Ishikawa (cell line): ENCODE results near the gene ZDHHC12.

Source experiments
- CEBPB ChIP-seq: IDR thresholded peaks from 2 replicates; pipeline ENCODE4 v1.6.1; 2012
- CREB1 ChIP-seq: IDR thresholded peaks from 2 replicates; pipeline ENCODE4 v1.6.1; 2012; ENCODE audit warnings: low read depth
- EGR1 ChIP-seq: IDR thresholded peaks from 2 replicates; pipeline ENCODE4 v1.6.1; 2012
- EP300 ChIP-seq: IDR thresholded peaks from 2 replicates; pipeline ENCODE4 v1.6.1; 2012; ENCODE audit warnings: borderline replicate concordance
- FOXM1 ChIP-seq: IDR thresholded peaks from 2 replicates; pipeline ENCODE4 v1.6.1; 2012; ENCODE audit warnings: low read depth, borderline replicate concordance
- NFIC ChIP-seq: IDR thresholded peaks from 2 replicates; pipeline ENCODE4 v1.6.1; 2012
- RAD21 ChIP-seq: IDR thresholded peaks from 2 replicates; pipeline ENCODE4 v1.6.1; 2012; ENCODE audit warnings: low read depth
- TAF1 ChIP-seq: IDR thresholded peaks from 2 replicates; pipeline ENCODE4 v1.6.1; 2012; ENCODE audit warnings: low read depth, mild to moderate bottlenecking
- TCF12 ChIP-seq: IDR thresholded peaks from 2 replicates; pipeline ENCODE4 v1.6.1; 2012; ENCODE audit warnings: low read depth
- TEAD4 ChIP-seq: IDR thresholded peaks from 2 replicates; pipeline ENCODE4 v1.6.1; 2012
- YY1 ChIP-seq: IDR thresholded peaks from 2 replicates; pipeline ENCODE4 v1.6.1; 2012; ENCODE audit warnings: low read depth
- ZBTB7A ChIP-seq: IDR thresholded peaks from 2 replicates; pipeline ENCODE4 v1.6.1; 2012; ENCODE audit warnings: low read depth
- TF ChIP-seq, protein P1 (sequence below): IDR thresholded peaks from 2 replicates; pipeline ENCODE4 v1.6.1; 2012
- TF ChIP-seq, protein P2 (sequence below): IDR thresholded peaks from 2 replicates; pipeline ENCODE4 v1.6.1; 2012
- TF ChIP-seq, protein P3 (sequence below): IDR thresholded peaks from 2 replicates; pipeline ENCODE4 v1.6.1; 2012; ENCODE audit warnings: low read depth, mild to moderate bottlenecking

Gene ZDHHC12

DNA sequence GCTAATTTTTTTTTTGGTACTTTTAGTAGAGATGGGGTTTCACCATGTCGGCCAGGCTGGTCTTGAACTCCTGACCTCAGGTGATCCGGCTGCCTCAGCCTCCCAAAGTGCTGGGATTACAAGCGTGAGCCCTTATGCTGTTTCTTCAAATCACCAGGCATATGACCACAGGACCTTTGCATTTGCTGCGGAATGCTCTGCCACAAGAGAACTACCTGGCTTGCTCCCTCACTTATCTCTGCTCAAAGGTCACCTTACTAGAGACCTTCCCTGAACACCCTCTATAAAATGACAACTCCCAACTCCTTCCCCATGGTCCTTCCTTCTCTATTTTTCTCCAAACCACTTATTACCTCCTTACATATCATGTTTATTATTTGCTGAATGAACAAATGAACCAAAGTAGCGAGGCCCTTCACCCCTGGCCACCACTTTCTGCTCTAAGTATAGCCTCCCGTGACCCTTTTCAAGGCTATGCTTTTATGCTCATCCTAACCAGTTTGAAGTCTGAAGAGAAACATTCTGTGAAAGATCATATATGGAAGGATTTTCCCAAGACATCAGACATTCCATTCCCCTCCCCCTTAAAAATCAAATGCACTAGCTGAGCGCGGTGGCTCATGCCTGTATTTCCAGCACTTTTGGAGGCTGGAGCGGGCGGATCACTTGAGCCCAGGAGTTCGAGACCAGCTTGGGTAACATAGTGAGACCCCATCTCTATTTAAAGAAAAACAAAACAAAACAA lies 46.5 kb upstream of the ZDHHC12 start:
- TF ChIP-seq TEAD4, result no peak
- TF ChIP-seq RAD21, result no peak
- TF ChIP-seq EP300, result no peak

DNA sequence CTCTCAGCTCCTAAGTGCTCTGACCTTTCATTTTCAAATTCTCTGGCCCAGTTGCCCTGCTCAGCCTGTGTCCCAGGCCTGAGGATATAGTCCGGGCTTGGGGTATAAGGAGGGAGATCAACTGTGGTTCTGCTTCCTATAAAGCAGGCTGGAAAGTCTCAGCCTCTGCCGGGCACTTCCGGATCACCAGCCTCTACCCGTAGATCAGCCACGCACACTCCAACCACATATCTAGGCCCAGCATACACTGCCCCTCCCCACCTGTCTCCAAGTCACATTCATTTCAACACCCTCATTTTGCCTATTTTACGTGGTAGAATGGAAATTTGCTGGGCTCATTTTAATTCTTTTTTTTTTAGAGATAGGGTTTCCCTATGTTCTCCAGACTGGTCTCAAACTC lies 44.7 kb upstream of the ZDHHC12 start:
- TF ChIP-seq CEBPB (no peak), FOXM1 (no peak), EGR1 (no peak), EP300 (no peak), NFIC (no peak)
- TF ChIP-seq, protein P1, sequence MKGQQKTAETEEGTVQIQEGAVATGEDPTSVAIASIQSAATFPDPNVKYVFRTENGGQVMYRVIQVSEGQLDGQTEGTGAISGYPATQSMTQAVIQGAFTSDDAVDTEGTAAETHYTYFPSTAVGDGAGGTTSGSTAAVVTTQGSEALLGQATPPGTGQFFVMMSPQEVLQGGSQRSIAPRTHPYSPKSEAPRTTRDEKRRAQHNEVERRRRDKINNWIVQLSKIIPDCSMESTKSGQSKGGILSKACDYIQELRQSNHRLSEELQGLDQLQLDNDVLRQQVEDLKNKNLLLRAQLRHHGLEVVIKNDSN, result no peak

DNA sequence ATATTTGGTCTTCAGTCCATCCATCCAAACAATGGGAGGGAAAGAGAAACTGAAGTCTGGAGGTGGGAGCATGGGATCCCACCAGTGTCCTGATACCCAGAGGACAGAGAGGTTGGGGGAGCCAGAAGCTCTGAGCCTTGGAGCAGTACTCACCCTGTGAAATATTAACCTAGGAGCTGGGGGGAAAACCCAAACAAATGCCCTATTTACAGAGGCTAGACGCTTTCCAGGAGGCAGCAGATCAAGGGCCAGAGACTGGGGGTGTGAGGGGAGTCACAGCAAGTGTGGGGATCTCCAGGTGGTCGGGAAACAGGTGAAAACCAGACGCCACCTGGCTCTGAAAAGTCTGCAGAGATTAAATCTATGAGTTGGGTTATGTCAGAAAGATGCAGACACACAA lies 41.6 kb upstream of the ZDHHC12 start:
- TF ChIP-seq RAD21 (no peak), CEBPB (no peak), TEAD4 (no peak), YY1 (no peak), EP300 (no peak), NFIC (no peak), EGR1 (no peak), TAF1 (no peak), CREB1 (no peak), FOXM1 (no peak), ZBTB7A (no peak)
- TF ChIP-seq, protein P2, sequence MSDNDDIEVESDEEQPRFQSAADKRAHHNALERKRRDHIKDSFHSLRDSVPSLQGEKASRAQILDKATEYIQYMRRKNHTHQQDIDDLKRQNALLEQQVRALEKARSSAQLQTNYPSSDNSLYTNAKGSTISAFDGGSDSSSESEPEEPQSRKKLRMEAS, result no peak
- TF ChIP-seq, protein P3, sequence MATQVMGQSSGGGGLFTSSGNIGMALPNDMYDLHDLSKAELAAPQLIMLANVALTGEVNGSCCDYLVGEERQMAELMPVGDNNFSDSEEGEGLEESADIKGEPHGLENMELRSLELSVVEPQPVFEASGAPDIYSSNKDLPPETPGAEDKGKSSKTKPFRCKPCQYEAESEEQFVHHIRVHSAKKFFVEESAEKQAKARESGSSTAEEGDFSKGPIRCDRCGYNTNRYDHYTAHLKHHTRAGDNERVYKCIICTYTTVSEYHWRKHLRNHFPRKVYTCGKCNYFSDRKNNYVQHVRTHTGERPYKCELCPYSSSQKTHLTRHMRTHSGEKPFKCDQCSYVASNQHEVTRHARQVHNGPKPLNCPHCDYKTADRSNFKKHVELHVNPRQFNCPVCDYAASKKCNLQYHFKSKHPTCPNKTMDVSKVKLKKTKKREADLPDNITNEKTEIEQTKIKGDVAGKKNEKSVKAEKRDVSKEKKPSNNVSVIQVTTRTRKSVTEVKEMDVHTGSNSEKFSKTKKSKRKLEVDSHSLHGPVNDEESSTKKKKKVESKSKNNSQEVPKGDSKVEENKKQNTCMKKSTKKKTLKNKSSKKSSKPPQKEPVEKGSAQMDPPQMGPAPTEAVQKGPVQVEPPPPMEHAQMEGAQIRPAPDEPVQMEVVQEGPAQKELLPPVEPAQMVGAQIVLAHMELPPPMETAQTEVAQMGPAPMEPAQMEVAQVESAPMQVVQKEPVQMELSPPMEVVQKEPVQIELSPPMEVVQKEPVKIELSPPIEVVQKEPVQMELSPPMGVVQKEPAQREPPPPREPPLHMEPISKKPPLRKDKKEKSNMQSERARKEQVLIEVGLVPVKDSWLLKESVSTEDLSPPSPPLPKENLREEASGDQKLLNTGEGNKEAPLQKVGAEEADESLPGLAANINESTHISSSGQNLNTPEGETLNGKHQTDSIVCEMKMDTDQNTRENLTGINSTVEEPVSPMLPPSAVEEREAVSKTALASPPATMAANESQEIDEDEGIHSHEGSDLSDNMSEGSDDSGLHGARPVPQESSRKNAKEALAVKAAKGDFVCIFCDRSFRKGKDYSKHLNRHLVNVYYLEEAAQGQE, result no peak
- TF ChIP-seq, protein P1, result no peak

DNA sequence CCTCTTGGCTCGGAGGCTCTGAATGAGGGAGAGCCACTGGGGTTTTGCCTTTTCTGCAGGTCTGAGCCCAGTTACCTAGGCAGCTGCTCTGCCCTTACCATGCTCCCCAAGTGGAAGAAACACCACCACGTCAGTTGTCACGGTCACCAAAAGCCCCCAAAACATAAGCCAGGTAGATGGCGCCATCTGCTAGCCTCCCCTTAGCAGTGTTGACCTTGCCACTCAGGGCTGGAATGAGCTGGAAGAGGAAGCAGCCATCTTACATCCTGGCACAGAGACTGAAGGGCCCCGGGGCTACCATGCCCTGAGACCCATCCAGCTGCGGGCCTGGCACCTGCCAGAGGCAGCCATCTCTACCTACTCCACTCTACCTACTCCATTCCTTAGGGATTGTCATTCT lies 40.4 kb upstream of the ZDHHC12 start:
- TF ChIP-seq, protein P3, result no peak
- TF ChIP-seq, protein P1, result no peak
- no peak; the same call in 1 of the 2 replicates for TF ChIP-seq RAD21
- TF ChIP-seq EGR1, result no peak
- no peak for TF ChIP-seq YY1
- no peak for TF ChIP-seq TCF12
- TF ChIP-seq EP300, result no peak
- no peak for TF ChIP-seq CREB1
- TF ChIP-seq NFIC, result no peak
- TF ChIP-seq, protein P2, result no peak
- no peak for TF ChIP-seq CEBPB
- TF ChIP-seq ZBTB7A, result no peak
- TF ChIP-seq FOXM1, result no peak
- no peak for TF ChIP-seq TAF1
- TF ChIP-seq TEAD4, result no peak

DNA sequence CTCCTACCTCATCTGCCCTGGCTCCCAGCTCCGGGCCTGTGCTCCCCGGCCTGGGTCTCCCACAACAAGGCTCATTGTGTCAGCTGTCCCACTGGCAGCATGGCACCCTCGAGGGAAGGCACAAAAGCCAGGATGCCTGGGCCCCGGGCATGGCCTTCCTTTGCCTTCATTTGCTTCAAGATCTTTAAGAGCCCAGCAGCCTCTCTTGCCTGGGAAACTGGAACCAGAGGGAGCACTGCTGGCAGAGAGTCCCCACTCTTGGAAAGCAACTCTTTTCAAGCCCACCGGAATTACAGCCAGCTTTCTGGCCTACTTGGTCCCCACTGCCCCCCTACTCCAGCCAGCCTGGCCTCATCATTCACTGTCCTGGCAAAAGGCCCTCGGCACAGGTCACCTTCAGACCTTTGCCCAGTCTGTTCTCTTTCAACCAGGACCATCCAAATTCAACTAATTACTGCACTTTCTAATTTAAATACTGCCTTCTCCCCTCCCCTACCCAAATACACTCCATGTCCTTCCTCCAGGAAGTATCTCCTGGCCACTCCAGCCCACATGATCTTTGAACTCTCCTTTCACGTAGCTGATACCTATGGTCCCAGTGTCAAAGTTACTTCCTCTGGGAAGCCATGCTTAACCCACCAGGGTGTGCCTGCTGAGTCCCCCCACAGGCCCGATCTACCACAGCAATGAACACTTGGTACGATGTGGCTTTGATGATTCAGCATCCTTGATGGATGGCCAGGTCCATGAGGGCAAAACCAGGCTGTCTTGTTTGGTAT lies 38.9 kb upstream of the ZDHHC12 start:
- TF ChIP-seq NFIC, result no peak
- no peak for TF ChIP-seq TEAD4
- TF ChIP-seq CEBPB, result no peak
- TF ChIP-seq FOXM1, result no peak
- TF ChIP-seq, protein P3, result no peak
- TF ChIP-seq, protein P2, result no peak
- no peak for TF ChIP-seq CREB1
- TF ChIP-seq RAD21, result no peak
- no peak for TF ChIP-seq YY1
- no peak for TF ChIP-seq TCF12
- no peak for TF ChIP-seq EP300
- no peak for TF ChIP-seq EGR1
- no peak for TF ChIP-seq ZBTB7A
- TF ChIP-seq TAF1, result no peak
- TF ChIP-seq, protein P1, result no peak
